ENCODE data around the gene DYDC1.

Gene DYDC1

GRCh38 chr10:80356563-80356988, at the start of gene DYDC1, which contains the start of gene DYDC2:
TSS of gene DYDC1 (minus strand) at chr10:80356755. CDS start at chr10:80352601, 4,154 bp downstream.
TSS of gene DYDC2 (plus strand) at chr10:80356781. CDS start at chr10:80362444, 5,663 bp downstream.
- in situ Hi-C loops (cut with HindIII; ENCODE audit: low sequenced_read_pairs), result no loop called here
- no peak for DNase-seq (ENCODE audit: low read depth, low spot score)
- TF ChIP-seq, protein P1, sequence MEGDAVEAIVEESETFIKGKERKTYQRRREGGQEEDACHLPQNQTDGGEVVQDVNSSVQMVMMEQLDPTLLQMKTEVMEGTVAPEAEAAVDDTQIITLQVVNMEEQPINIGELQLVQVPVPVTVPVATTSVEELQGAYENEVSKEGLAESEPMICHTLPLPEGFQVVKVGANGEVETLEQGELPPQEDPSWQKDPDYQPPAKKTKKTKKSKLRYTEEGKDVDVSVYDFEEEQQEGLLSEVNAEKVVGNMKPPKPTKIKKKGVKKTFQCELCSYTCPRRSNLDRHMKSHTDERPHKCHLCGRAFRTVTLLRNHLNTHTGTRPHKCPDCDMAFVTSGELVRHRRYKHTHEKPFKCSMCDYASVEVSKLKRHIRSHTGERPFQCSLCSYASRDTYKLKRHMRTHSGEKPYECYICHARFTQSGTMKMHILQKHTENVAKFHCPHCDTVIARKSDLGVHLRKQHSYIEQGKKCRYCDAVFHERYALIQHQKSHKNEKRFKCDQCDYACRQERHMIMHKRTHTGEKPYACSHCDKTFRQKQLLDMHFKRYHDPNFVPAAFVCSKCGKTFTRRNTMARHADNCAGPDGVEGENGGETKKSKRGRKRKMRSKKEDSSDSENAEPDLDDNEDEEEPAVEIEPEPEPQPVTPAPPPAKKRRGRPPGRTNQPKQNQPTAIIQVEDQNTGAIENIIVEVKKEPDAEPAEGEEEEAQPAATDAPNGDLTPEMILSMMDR (IDR thresholded peaks at IDR 0.05; ENCODE audit: low read depth, low read length), result no peak
- H3K4me3 ChIP-seq (ENCODE audit: low read depth, low read length), result peak within 1 kb of the TSS; percentile 17

- in situ Hi-C loops (cut with HindIII; ENCODE audit: low sequenced_read_pairs), result no loop called here
- H3K4me3 ChIP-seq (ENCODE audit: low read depth, low read length), result no peak overlapping the region
- DNase-seq (ENCODE audit: low read depth, low spot score), result no peak
- TF ChIP-seq, protein P1 (IDR thresholded peaks at IDR 0.05; ENCODE audit: low read depth, low read length), result no peak
Observed at GRCh38 chr10:80406204-80406603, 49.6 kb upstream of the DYDC1 start.

DNA sequence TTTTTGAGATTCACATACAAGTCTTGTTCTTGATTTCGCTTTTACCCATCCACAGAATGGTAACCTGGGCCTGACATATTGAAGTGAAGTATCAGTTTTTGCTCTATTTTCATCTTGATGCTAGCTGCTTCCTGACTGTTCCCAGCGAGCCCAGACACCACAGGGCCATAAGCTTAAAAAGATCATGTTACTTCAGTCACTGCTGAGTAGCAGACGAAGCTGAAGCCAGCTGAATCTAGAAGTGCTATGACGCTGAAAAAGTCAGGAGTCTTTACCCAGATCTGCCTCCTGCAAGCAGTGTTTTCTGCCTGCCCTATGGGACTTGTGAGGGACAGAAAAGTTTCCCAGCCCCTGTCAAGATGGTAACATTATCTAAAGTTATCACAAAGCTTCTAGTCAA, 49.1 kb upstream of the DYDC1 start:
- peak; percentile 56 for DNase-seq (ENCODE audit: low read depth, low spot score)
- TF ChIP-seq, protein P1 (IDR thresholded peaks at IDR 0.05; ENCODE audit: low read depth, low read length), result no peak
- H3K4me3 ChIP-seq (ENCODE audit: low read depth, low read length), result no peak overlapping the region
- in situ Hi-C loops (cut with HindIII; ENCODE audit: low sequenced_read_pairs), result no loop called here

GRCh38 chr10:80405035-80405434, 48.5 kb upstream of the DYDC1 start:
- TF ChIP-seq, protein P1 (IDR thresholded peaks at IDR 0.05; ENCODE audit: low read depth, low read length), result no peak
- DNase-seq (ENCODE audit: low read depth, low spot score), result no peak
- in situ Hi-C loops (cut with HindIII; ENCODE audit: low sequenced_read_pairs), result no loop called here

DNA sequence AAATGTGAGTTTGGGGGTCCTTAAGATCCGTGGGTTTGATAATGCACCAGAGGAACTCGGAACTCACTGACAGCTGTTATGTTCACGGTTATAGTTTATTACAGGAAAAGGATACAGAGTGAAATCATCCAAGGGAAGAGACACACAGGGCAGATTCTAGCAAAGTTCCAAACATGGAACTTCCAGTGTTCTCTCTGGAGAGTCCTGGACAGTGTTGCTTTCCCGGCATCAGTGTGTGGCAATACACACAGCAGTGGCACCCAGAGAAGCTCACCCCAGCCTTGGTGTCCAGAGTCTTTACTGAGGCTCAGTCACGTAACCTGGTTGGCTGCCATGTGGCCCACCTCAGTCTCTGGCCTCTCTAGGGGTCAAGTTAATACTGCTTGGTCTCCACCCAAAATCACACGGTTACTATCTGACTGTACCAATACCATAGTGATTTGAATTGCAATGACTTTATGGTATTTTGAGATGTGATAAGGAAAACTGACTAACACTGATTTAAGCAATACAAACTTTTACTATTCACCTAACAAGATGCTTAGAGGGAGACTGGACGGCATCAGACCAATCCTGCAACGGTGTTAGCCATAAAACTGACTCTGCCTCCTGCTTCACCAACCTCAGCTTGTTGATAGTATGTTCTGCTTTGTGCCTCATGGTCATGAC, 43.7 kb upstream of the DYDC1 start:
- in situ Hi-C loops (cut with HindIII; ENCODE audit: low sequenced_read_pairs), result no loop called here
- H3K4me3 ChIP-seq (ENCODE audit: low read depth, low read length), result no peak overlapping the region
- no peak for DNase-seq (ENCODE audit: low read depth, low spot score)
- TF ChIP-seq, protein P1 (IDR thresholded peaks at IDR 0.05; ENCODE audit: low read depth, low read length), result no peak

More at GRCh38 chr10:80405035-80405434, 48.5 kb upstream of the DYDC1 start:
- no peak overlapping the region for H3K4me3 ChIP-seq (ENCODE audit: low read depth, low read length)

DNA sequence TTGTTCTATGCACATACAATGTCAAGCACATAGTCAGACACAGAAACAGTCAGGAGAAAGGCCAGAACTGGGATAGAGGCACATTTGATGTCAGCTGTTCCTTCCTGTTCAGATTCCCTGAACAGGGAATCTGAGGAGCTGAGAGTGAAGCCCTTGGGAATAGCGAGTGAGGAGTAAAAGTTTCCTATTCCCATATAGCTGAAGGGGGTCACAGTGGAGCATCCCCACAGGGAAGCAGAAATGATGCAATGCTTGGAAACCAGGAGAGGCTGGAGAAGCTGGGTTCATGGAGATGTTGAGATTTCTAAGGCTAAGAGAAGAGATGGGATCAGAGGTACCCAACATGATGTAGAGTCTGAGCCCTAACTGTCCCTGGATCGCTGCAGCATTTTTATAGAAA, 40.5 kb upstream of the DYDC1 start:
- in situ Hi-C loops (cut with HindIII; ENCODE audit: low sequenced_read_pairs), result no loop called here
- no peak for DNase-seq (ENCODE audit: low read depth, low spot score)
- TF ChIP-seq, protein P1 (IDR thresholded peaks at IDR 0.05; ENCODE audit: low read depth, low read length), result no peak
- H3K4me3 ChIP-seq (ENCODE audit: low read depth, low read length), result no peak overlapping the region

Measured in astrocyte of the spinal cord (primary cell).